ENCODE measurements around the gene NR3C2. TPM values are rescaled to one million over a fixed set of nuclear protein-coding genes. Genes with fewer than 3 reads are reported as not detected.

Gene NR3C2
- total RNA-seq, 1 experiment from 2014 or later: 14.2 TPM

DNA sequence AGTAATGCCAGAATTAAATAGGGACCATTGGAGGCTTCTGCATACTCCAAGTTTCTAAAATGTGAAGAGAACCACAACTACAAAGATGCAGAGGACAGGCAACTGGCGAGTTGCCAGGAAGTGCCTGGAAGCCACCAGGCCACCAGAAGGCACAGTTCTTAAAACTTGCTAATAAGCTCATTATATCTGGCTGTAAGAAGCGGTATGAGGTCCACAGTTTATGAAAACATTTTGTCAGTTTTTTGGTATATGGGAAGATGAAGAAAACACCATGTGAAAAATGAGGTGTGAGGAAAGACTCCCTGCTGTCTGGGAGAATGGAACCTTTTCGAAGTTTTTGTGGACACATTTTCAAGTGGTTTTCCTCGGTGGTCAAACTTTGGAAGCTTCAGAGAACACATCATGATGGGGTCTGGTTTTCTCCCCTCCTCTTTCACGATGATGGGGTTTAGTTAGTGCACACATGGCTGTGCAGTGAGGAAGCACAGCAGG, 202.7 kb downstream of the NR3C2 start:
- TF ChIP-seq, protein P1, sequence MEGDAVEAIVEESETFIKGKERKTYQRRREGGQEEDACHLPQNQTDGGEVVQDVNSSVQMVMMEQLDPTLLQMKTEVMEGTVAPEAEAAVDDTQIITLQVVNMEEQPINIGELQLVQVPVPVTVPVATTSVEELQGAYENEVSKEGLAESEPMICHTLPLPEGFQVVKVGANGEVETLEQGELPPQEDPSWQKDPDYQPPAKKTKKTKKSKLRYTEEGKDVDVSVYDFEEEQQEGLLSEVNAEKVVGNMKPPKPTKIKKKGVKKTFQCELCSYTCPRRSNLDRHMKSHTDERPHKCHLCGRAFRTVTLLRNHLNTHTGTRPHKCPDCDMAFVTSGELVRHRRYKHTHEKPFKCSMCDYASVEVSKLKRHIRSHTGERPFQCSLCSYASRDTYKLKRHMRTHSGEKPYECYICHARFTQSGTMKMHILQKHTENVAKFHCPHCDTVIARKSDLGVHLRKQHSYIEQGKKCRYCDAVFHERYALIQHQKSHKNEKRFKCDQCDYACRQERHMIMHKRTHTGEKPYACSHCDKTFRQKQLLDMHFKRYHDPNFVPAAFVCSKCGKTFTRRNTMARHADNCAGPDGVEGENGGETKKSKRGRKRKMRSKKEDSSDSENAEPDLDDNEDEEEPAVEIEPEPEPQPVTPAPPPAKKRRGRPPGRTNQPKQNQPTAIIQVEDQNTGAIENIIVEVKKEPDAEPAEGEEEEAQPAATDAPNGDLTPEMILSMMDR (IDR thresholded peaks at IDR 0.05; ENCODE audit: unreplicated experiment): no peak
- Mint-ChIP-seq H3K27me3 (ENCODE audit: unreplicated experiment) (no peaks in the 10 kb centered on the region), H3K4me1 (ENCODE audit: low read depth, unreplicated experiment) (no peaks in the 10 kb centered on the region), H3K4me3 (ENCODE audit: low read depth, unreplicated experiment) (no peak overlapping the region), H3K9me3 (ENCODE audit: low read depth, unreplicated experiment) (no peaks in the 10 kb centered on the region), H3K36me3 (ENCODE audit: insufficient read depth, unreplicated experiment) (peaks cover 5% of the 10 kb centered on the region), H3K27ac (ENCODE audit: unreplicated experiment) (no peak overlapping the region)
- CTCF ChIA-PET: no interaction called here
- BruUV-seq (replicated peaks): no TSS peak
- intact Hi-C loops (cut with micrococcal nuclease; ENCODE audit: unreplicated experiment): no loop called here
- DNase-seq: no peak

DNA sequence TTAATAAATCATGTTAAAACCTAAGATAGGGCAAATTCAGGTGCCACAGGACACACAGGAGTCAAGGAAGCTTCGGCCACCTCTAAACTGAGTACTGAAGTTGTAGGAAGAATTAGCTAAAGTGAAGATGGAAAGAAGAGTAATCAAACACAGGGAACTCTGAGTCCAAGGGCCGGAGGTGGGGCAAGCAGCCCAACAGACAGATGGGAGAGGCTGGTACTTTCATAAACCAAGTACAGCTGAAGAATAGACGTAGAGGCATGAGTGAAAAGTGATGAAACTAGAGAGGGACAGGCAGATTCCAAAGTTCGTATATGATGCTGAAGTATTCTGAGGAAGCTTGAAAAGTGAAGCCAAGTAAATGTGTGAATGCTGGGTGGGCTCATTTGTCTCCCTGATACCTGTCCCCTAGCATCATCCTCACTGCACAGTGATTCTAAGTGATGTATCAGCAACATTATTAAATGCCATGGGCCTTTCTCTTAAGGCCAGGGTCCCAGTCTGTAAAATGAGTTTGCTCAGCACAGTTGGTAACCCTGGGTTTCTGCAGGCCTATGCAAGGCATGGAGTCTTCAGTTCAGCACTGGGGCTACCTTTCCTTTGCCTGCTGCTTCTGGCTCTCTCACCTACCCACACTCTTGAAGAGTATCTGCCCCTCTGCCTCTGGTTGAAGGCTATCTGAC, 203.3 kb downstream of the NR3C2 start:
- Mint-ChIP-seq H3K4me1 (ENCODE audit: low read depth, unreplicated experiment) (no peaks in the 10 kb centered on the region), H3K4me3 (ENCODE audit: low read depth, unreplicated experiment) (no peak overlapping the region), H3K27ac (ENCODE audit: unreplicated experiment) (no peak overlapping the region), H3K9me3 (ENCODE audit: low read depth, unreplicated experiment) (no peaks in the 10 kb centered on the region), H3K27me3 (ENCODE audit: unreplicated experiment) (no peaks in the 10 kb centered on the region), H3K36me3 (ENCODE audit: insufficient read depth, unreplicated experiment) (peaks cover 5% of the 10 kb centered on the region)
- CTCF ChIA-PET: no interaction called here
- intact Hi-C loops (cut with micrococcal nuclease; ENCODE audit: unreplicated experiment): no loop called here
- no peak for DNase-seq
- TF ChIP-seq, protein P1 (IDR thresholded peaks at IDR 0.05; ENCODE audit: unreplicated experiment): no peak
- no TSS peak for BruUV-seq (replicated peaks)

DNA sequence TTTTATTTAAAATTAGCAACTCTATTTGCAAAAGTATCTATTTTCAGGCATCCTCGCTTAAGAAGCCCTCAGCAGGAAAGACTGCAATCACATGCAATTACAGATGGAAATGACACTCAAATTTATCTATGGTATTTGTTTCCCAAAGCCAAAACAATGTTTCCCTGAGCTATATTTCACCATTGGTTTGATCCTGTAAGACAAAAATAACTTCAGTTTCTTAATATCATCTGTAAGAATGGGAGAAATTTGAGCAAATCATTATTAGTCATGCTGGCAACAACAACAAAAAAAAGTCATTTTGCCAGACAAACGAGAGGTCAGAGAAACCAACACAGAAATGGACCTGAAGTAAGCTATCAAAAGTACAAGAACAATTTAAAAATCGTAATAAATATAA, 204.1 kb downstream of the NR3C2 start:
- no peak overlapping the region for H3K27ac Mint-ChIP-seq (ENCODE audit: unreplicated experiment)
- CTCF ChIA-PET: no interaction called here
- intact Hi-C loops (cut with micrococcal nuclease; ENCODE audit: unreplicated experiment): no loop called here
- TF ChIP-seq, protein P1 (IDR thresholded peaks at IDR 0.05; ENCODE audit: unreplicated experiment): no peak
- no peaks in the 10 kb centered on the region for H3K9me3 Mint-ChIP-seq (ENCODE audit: low read depth, unreplicated experiment)
- BruUV-seq (replicated peaks): no TSS peak
- DNase-seq: no peak
- no peaks in the 10 kb centered on the region for H3K4me1 Mint-ChIP-seq (ENCODE audit: low read depth, unreplicated experiment)
- no peak overlapping the region for H3K4me3 Mint-ChIP-seq (ENCODE audit: low read depth, unreplicated experiment)
- no peaks in the 10 kb centered on the region for H3K27me3 Mint-ChIP-seq (ENCODE audit: unreplicated experiment)
- H3K36me3 Mint-ChIP-seq (ENCODE audit: insufficient read depth, unreplicated experiment): peaks cover 5% of the 10 kb centered on the region

DNA sequence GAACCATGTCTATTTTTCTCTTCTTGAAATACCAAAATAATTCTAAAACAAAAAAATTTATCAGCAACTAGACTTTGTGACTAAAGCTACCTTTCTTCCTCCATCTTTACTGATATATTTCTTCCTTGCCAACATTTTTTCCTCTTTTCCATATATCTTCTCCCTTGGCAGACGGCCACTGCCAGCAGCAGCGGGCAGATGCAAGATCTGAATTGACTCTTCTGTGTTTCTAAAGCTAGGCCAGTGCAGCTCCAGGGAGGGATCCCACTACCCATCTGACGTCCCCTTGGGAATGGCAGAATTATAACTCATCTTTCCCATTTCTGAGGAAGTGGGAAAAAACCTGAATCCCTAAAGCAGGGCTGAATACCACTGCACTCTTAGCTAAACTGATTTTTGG, 206.4 kb downstream of the NR3C2 start:
- no peaks in the 10 kb centered on the region for H3K9me3 Mint-ChIP-seq (ENCODE audit: low read depth, unreplicated experiment)
- TF ChIP-seq, protein P1 (IDR thresholded peaks at IDR 0.05; ENCODE audit: unreplicated experiment): no peak
- H3K4me3 Mint-ChIP-seq (ENCODE audit: low read depth, unreplicated experiment): no peak overlapping the region
- no TSS peak for BruUV-seq (replicated peaks)
- no peak overlapping the region for H3K27ac Mint-ChIP-seq (ENCODE audit: unreplicated experiment)
- H3K27me3 Mint-ChIP-seq (ENCODE audit: unreplicated experiment): no peaks in the 10 kb centered on the region
- DNase-seq: no peak
- intact Hi-C loops (cut with micrococcal nuclease; ENCODE audit: unreplicated experiment): no loop called here
- peaks cover 5% of the 10 kb centered on the region for H3K36me3 Mint-ChIP-seq (ENCODE audit: insufficient read depth, unreplicated experiment)
- H3K4me1 Mint-ChIP-seq (ENCODE audit: low read depth, unreplicated experiment): no peaks in the 10 kb centered on the region
- CTCF ChIA-PET: no interaction called here
